ENCODE measurements around the gene ARSG. TPM values are rescaled to one million over a fixed set of nuclear protein-coding genes. Genes with fewer than 3 reads are reported as not detected.

The ARSG gene
- total RNA-seq, 2 donors from 2014 or later: 4.4 to 14.1 TPM

DNA sequence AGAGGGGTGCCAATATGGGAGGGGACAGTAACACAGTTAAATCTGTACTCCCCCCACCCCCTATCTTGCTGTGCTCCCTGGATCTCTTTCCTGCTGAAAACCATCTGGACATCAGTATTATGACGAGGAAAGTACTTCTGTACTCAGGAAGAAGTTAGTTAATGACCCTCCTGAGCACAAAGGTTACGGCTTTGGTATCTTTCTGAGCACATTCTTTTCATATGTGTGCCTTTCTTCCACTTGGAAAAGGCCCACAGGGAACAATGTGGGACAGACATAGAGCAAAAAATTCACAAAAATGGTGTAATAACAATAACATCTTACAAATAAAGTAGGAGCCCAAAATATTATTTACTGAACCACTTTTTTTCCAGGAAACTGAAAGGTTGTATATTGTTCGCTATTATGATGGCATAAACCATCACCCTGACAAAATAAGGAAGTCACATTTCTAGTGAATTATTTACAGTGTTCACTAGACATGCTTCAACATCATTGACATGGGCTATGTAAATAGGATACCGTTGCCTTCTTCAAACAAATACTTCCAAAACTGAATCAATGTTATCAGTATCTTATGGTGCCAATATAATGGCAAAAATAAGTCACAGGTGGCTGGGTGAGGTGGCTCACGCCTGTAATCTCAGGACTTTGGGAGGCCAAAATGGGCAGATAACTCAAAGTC, 160.5 kb downstream of the ARSG start:
- Histone ChIP-seq H3K27me3 (ENCODE audit: control insufficient read depth, insufficient read depth, low read length, poor library complexity, severe bottlenecking) (no peaks in the 10 kb centered on the region), H3K27ac (ENCODE audit: low read depth, low read length) (no peak overlapping the region), H3K4me1 (ENCODE audit: control insufficient read depth, insufficient read depth, low read length) (peaks cover 6% of the 10 kb centered on the region), H3K9me3 (ENCODE audit: control insufficient read depth, low read length) (no peaks in the 10 kb centered on the region), H3K9ac (ENCODE audit: extremely low read depth, low read length, poor library complexity, severe bottlenecking) (no peak overlapping the region), H3K4me3 (ENCODE audit: low read length) (no peak overlapping the region), H3K36me3 (ENCODE audit: control insufficient read depth, insufficient read depth, low read length) (peaks cover 33% of the 10 kb centered on the region)
- Mint-ChIP-seq H3K4me1 (peaks cover 19% of the 10 kb centered on the region), H3K27me3 (ENCODE audit: insufficient read depth) (no peaks in the 10 kb centered on the region), H3K9me3 (no peaks in the 10 kb centered on the region), H3K27ac (peak overlapping the region; percentile 21), H3K4me3 (no peak overlapping the region), H3K36me3 (ENCODE audit: low read depth) (peaks cover 38% of the 10 kb centered on the region)
- DNase-seq: no peak
- WGBS, 2 experiments (ENCODE audit: insufficient coverage in 1 of 2, insufficient read length in 1 of 2): 80 to 91% methylated on average over 3 to 5 of the region's 5 CpGs
- TF ChIP-seq, protein P1, sequence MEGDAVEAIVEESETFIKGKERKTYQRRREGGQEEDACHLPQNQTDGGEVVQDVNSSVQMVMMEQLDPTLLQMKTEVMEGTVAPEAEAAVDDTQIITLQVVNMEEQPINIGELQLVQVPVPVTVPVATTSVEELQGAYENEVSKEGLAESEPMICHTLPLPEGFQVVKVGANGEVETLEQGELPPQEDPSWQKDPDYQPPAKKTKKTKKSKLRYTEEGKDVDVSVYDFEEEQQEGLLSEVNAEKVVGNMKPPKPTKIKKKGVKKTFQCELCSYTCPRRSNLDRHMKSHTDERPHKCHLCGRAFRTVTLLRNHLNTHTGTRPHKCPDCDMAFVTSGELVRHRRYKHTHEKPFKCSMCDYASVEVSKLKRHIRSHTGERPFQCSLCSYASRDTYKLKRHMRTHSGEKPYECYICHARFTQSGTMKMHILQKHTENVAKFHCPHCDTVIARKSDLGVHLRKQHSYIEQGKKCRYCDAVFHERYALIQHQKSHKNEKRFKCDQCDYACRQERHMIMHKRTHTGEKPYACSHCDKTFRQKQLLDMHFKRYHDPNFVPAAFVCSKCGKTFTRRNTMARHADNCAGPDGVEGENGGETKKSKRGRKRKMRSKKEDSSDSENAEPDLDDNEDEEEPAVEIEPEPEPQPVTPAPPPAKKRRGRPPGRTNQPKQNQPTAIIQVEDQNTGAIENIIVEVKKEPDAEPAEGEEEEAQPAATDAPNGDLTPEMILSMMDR (conservative IDR thresholded peaks at IDR 0.05): no peak

DNA sequence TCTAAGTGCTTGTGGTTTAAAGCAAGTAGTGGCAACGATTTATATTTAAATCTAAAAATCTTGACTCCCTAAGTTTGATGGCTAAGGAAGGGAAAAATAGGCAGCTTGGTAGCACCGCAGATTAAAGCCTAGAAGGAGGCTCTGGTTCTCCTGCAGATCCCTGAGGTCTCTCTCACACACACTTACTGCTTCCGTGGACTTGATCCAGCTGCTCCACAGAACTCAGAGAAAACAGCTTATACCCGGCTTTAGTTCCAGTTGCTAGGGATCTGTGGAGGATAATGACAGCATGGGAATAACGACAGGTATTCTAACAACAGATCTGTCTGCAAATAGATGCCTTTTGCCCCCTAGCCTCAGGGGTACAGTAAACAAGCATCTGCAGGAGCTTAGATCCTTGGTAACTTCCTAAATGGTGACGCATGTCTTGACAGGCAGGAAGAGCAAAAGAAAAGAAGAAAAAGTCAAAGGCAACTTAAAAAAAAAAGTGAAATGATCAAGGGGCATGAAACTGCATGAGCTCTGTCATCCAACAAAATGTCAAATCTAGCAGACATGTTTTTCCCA, 161.5 kb downstream of the ARSG start:
- H3K27me3 Mint-ChIP-seq (ENCODE audit: insufficient read depth): no peaks in the 10 kb centered on the region
- no peak overlapping the region for H3K4me3 Mint-ChIP-seq
- no peaks in the 10 kb centered on the region for H3K9me3 ChIP-seq (ENCODE audit: control insufficient read depth, low read length)
- no peak overlapping the region for H3K27ac ChIP-seq (ENCODE audit: low read depth, low read length)
- no peaks in the 10 kb centered on the region for H3K9me3 Mint-ChIP-seq
- no peak overlapping the region for H3K27ac Mint-ChIP-seq
- H3K9ac ChIP-seq (ENCODE audit: extremely low read depth, low read length, poor library complexity, severe bottlenecking): no peak overlapping the region
- no peaks in the 10 kb centered on the region for H3K27me3 ChIP-seq (ENCODE audit: control insufficient read depth, insufficient read depth, low read length, poor library complexity, severe bottlenecking)
- TF ChIP-seq, protein P1 (conservative IDR thresholded peaks at IDR 0.05): no peak
- H3K36me3 ChIP-seq (ENCODE audit: control insufficient read depth, insufficient read depth, low read length): peaks cover 33% of the 10 kb centered on the region
- DNase-seq: no peak
- peaks cover 38% of the 10 kb centered on the region for H3K36me3 Mint-ChIP-seq (ENCODE audit: low read depth)
- H3K4me3 ChIP-seq (ENCODE audit: low read length): no peak overlapping the region
- peaks cover 6% of the 10 kb centered on the region for H3K4me1 ChIP-seq (ENCODE audit: control insufficient read depth, insufficient read depth, low read length)
- peaks cover 19% of the 10 kb centered on the region for H3K4me1 Mint-ChIP-seq
- 87 to 91% methylated on average over 5 to 6 of the region's 6 CpGs for WGBS, 2 experiments (ENCODE audit: insufficient coverage in 1 of 2, insufficient read length in 1 of 2)

DNA sequence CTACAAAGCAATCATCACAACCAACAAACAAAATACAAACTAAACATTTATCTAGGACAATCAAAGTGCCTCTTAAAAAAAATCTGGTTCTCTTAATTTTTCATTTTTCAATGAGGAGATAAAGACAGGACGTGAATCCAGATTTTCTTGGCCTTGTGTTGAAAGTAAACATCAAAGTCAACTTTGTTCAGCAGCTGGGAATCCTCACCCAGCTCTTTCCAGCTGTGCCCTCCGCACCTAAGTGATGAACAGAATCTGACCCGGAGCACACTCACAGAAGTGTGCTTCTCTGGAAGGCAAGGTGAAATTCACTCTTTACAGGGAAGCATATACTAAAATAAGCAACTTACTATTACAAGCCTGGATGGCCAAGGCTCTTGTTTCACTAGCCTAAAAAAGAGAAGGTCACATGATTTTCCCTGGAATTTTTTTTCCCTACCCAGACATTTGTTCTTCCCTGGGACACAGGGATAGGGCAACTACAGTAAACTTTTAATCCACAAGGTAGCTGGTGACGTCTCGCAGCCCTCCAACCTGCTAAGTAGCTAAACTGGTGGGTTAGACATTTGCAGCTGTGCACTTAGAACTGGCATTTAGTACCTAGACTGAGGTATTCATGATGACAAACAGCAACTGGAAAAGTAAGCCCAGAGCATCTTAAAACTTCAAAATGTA, 162.8 kb downstream of the ARSG start:
- peaks cover 6% of the 10 kb centered on the region for H3K4me1 ChIP-seq (ENCODE audit: control insufficient read depth, insufficient read depth, low read length)
- peaks cover 24% of the 10 kb centered on the region for H3K4me1 Mint-ChIP-seq
- peaks cover 25% of the 10 kb centered on the region for H3K36me3 Mint-ChIP-seq (ENCODE audit: low read depth)
- peaks cover 3% of the 10 kb centered on the region for H3K27me3 Mint-ChIP-seq (ENCODE audit: insufficient read depth)
- H3K9ac ChIP-seq (ENCODE audit: extremely low read depth, low read length, poor library complexity, severe bottlenecking): no peak overlapping the region
- TF ChIP-seq, protein P1 (conservative IDR thresholded peaks at IDR 0.05): no peak
- peaks cover 21% of the 10 kb centered on the region for H3K36me3 ChIP-seq (ENCODE audit: control insufficient read depth, insufficient read depth, low read length)
- H3K27me3 ChIP-seq (ENCODE audit: control insufficient read depth, insufficient read depth, low read length, poor library complexity, severe bottlenecking): peaks cover 6% of the 10 kb centered on the region
- no peaks in the 10 kb centered on the region for H3K9me3 ChIP-seq (ENCODE audit: control insufficient read depth, low read length)
- no peak overlapping the region for H3K4me3 ChIP-seq (ENCODE audit: low read length)
- H3K4me3 Mint-ChIP-seq: no peak overlapping the region
- DNase-seq: no peak
- H3K27ac Mint-ChIP-seq: no peak overlapping the region
- 90 to 92% methylated on average over 4 to 5 of the region's 5 CpGs for WGBS, 2 experiments (ENCODE audit: insufficient coverage in 1 of 2, insufficient read length in 1 of 2)
- no peaks in the 10 kb centered on the region for H3K9me3 Mint-ChIP-seq
- no peak overlapping the region for H3K27ac ChIP-seq (ENCODE audit: low read depth, low read length)

Measured in endodermal cell (in vitro differentiated cells).